Kidney capillary endothelial cell (primary cell): Measurements from ENCODE around the gene C2orf42.
"Not testable (repeated sequence)": the region's sequence is repeated elsewhere in the genome, so short reads cannot be mapped to it uniquely, and the experiment has no call there.

Experiments
- DNase-seq: peaks from one replicate; pipeline ENCODE4 v3.0.0-alpha.2; 2018; ENCODE audit warnings: low spot score

C2orf42 gene

GRCh38 chr2:70190418-70191243 is at the start of gene C2orf42:
C2orf42 (minus strand) TSS chr2:70191019; CDS start chr2:70181985, 9,034 bp downstream.
- DNase-seq = peak; percentile 95

- DNase-seq = no peak
These were observed 49.8 kb upstream of the C2orf42 start for GRCh38 chr2:70240599-70240998.

- no peak for DNase-seq
These were observed 43.1 kb upstream of the C2orf42 start for GRCh38 chr2:70233926-70234325.

GRCh38 chr2:70226781-70227180 is 36.0 kb upstream of the C2orf42 start:
- no peak for DNase-seq

GRCh38 chr2:70223305-70223704 is 32.5 kb upstream of the C2orf42 start:
- DNase-seq = not testable (repeated sequence)

- no peak for DNase-seq
These were observed 24.2 kb upstream of the C2orf42 start for GRCh38 chr2:70214953-70215549.

- DNase-seq = no peak
These were observed 23.5 kb upstream of the C2orf42 start for GRCh38 chr2:70214365-70214764.

- DNase-seq = no peak
These were observed 21.6 kb upstream of the C2orf42 start for GRCh38 chr2:70212298-70212932.

- no peak for DNase-seq
These were observed 20.8 kb upstream of the C2orf42 start for GRCh38 chr2:70211595-70211994.

- DNase-seq = no peak
These were observed 13.6 kb upstream of the C2orf42 start for GRCh38 chr2:70204452-70204851.

GRCh38 chr2:70203086-70203485 is 12.3 kb upstream of the C2orf42 start:
- DNase-seq = no peak

GRCh38 chr2:70202236-70202806 is 11.5 kb upstream of the C2orf42 start:
- no peak for DNase-seq

- DNase-seq = no peak
These were observed 11.0 kb upstream of the C2orf42 start for GRCh38 chr2:70201831-70202230.

GRCh38 chr2:70201225-70201768 is 10.5 kb upstream of the C2orf42 start:
- DNase-seq = no peak

- DNase-seq = no peak
These were observed 8.6 kb upstream of the C2orf42 start for GRCh38 chr2:70199320-70199864.

GRCh38 chr2:70192516-70192915 is 1.7 kb upstream of the C2orf42 start:
- no peak for DNase-seq

- DNase-seq = no peak
These were observed 471 bp upstream of the C2orf42 start for GRCh38 chr2:70191244-70191735.

GRCh38 chr2:70188460-70188859 is 2.4 kb downstream of the C2orf42 start:
- no peak for DNase-seq

- DNase-seq = not testable (repeated sequence)
These were observed 3.6 kb downstream of the C2orf42 start for GRCh38 chr2:70187170-70187569.

- no peak for DNase-seq
These were observed 8.1 kb downstream of the C2orf42 start for GRCh38 chr2:70182689-70183088.

- DNase-seq = no peak
These were observed 9.4 kb downstream of the C2orf42 start for GRCh38 chr2:70181363-70181956.

GRCh38 chr2:70173520-70173919 is 17.3 kb downstream of the C2orf42 start:
- no peak for DNase-seq
